Suprapubic skin (tissue), 4 donors: ENCODE measurements around the gene DIO2. TPM values are rescaled to one million over a fixed set of nuclear protein-coding genes. Genes with fewer than 3 reads are reported as not detected.

Source experiments
- DNase-seq, 2 donors: peaks; one replicate each; pipeline ENCODE4 v3.0.0-alpha.2; 2019; ENCODE audit warnings: low spot score in 2 of 2
- H3K27ac ChIP-seq: fragments of 200-600 bp; sonication (generic); one replicate; pipeline ENCODE4 v1.5.1; 2019
- H3K27me3 ChIP-seq: fragments of 200-600 bp; sonication (generic); one replicate; pipeline ENCODE4 v1.5.1; 2019
- H3K36me3 ChIP-seq: fragments of 200-600 bp; sonication (generic); one replicate; pipeline ENCODE4 v1.5.1; 2019
- H3K4me1 ChIP-seq: fragments of 200-600 bp; sonication (generic); one replicate; pipeline ENCODE4 v1.5.1; 2019
- H3K4me3 ChIP-seq: fragments of 200-600 bp; sonication (generic); one replicate; pipeline ENCODE4 v1.5.1; 2019; ENCODE audit warnings: mild to moderate bottlenecking
- H3K9me3 ChIP-seq: fragments of 200-600 bp; sonication (generic); one replicate; pipeline ENCODE4 v1.5.1; 2019
- CTCF ChIP-seq, 2 donors: fragments of 200-600 bp in 1 of 2; fragments of 450-650 bp in 1 of 2; sonication (generic) in 1 of 2; IDR thresholded peaks; one replicate each; pipeline ENCODE4 v1.5.1; 2016 to 2019; ENCODE audit warnings: antibody characterized with exemption in 2 of 2, mild to moderate bottlenecking in 1 of 2, moderate library complexity in 1 of 2
- EP300 ChIP-seq: sonication (generic); formaldehyde crosslinking; IDR thresholded peaks from one replicate; pipeline ENCODE4 v1.6.1; 2017; ENCODE audit warnings: antibody characterized with exemption
- POLR2A ChIP-seq, 2 donors: fragments of 450-650 bp; IDR thresholded peaks; one replicate each; pipeline ENCODE4 v1.6.1; 2017; ENCODE audit warnings: antibody characterized with exemption in 2 of 2, mild to moderate bottlenecking in 2 of 2, moderate library complexity in 2 of 2
- POLR2AphosphoS5 ChIP-seq, 3 donors: sonication (generic); formaldehyde crosslinking; IDR thresholded peaks; one replicate each; pipeline ENCODE4 v1.6.1; 2017; ENCODE audit warnings: antibody characterized with exemption in 3 of 3
- WGBS: methylation state at CpG from one replicate; pipeline ENCODE4 v1.1.5; 2018; 5-methylcytosine and 5-hydroxymethylcytosine counted together
- total RNA-seq, 4 donors: library from RNA; depleted of rRNA; stranded (reverse); fragments of >200 nt; gene quantifications; one replicate each; pipeline ENCODE4 v1.1.0, GENCODE V29; 2016

The DIO2 gene
- total RNA-seq, 4 donors from 2014 or later = 7.5 to 28.7 (median 16.2) TPM

DNA sequence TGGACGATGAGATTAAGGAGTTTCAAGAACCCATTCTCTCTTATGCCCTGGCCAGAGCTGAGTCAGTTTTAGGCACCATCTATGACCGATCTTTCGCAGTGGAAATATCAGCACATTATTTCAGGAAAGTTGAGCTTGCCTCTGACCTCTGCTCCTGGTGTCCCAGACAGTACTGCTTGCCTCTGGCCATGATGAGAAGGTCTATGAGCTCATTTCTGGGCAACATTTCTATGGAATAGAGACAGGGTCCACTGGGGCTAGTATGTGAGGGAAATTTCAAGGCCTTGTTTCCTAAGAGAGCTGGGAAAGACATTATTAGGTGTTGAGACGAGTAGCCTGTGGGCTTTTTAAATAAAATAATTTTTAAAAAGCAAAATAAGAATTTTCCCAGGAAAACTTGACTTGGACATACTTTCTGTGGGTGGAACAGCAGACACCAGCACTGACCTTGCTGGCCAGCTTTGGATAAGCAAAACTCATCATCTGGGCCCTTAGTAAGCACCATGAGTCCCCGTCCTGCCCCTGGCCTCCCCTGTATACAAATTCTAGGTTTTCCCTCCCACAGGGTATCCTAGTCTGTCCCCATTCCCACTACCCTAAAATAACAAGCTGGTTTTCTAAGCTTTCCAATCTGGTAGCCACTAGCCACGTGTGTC is 43.4 kb downstream of the DIO2 start:
- no peak overlapping the region for H3K27ac ChIP-seq
- no peak for DNase-seq
- 79% methylated on average over 6 of the region's 6 CpGs for WGBS
- no peaks in the 10 kb centered on the region for H3K36me3 ChIP-seq
- H3K9me3 ChIP-seq = no peaks in the 10 kb centered on the region
- peaks cover 4% of the 10 kb centered on the region for H3K4me1 ChIP-seq
- no peak for TF ChIP-seq POLR2A (IDR thresholded peaks at IDR 0.05)
- TF ChIP-seq POLR2AphosphoS5 (IDR thresholded peaks at IDR 0.05) = no peak
- no peak for TF ChIP-seq EP300
- no peak for TF ChIP-seq CTCF (IDR thresholded peaks at IDR 0.05)
- H3K4me3 ChIP-seq = no peak overlapping the region
- no peaks in the 10 kb centered on the region for H3K27me3 ChIP-seq

DNA sequence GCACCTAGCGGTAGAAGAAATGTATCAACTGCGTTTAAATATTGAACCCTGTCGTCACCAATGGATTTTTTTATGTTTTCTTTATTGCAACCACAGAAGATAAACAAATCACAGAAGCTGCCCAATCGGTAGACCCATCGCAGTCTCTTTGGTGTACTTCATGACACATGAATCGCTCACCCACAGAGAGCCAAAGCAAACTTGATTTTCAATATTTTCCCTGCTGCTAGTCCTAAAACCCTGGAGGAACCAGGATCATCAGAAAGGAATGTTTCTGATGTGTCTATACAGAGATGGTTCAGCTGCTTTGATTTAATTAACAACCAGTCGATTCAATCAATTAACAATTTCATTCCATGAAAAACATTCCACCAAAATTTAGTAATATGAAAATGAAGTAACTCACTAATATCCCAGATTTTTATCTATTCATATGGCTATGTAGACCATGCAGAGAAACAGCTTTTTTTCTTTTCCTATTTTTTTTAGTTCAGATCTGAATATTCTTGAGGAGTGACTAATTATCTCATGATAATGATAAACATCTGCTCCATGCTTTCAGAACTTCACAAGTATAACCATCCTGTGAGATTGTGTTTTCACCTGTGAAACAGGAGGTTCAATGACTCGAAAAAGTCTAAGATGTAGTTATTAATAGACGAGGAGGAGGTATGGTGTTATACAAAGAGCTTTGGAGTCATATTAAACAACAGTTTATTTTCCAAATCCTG is 46.1 kb downstream of the DIO2 start:
- peaks cover 4% of the 10 kb centered on the region for H3K4me1 ChIP-seq
- WGBS = 61% methylated on average over 9 of the region's 9 CpGs
- H3K36me3 ChIP-seq = no peaks in the 10 kb centered on the region
- no peak for DNase-seq
- no peaks in the 10 kb centered on the region for H3K27me3 ChIP-seq
- H3K27ac ChIP-seq = no peak overlapping the region
- TF ChIP-seq POLR2A (IDR thresholded peaks at IDR 0.05) (no peak), EP300 (no peak), POLR2AphosphoS5 (IDR thresholded peaks at IDR 0.05) (no peak), CTCF (IDR thresholded peaks at IDR 0.05) (no peak)
- H3K9me3 ChIP-seq = no peaks in the 10 kb centered on the region
- no peak overlapping the region for H3K4me3 ChIP-seq

- peaks cover 12% of the 10 kb centered on the region for H3K4me1 ChIP-seq
- H3K36me3 ChIP-seq = no peaks in the 10 kb centered on the region
- no peak for DNase-seq
- 52% methylated on average over 1 of the region's 1 CpG for WGBS
- H3K9me3 ChIP-seq = no peaks in the 10 kb centered on the region
- no peak overlapping the region for H3K27ac ChIP-seq
- no peak for TF ChIP-seq POLR2AphosphoS5 (IDR thresholded peaks at IDR 0.05)
- TF ChIP-seq POLR2A (IDR thresholded peaks at IDR 0.05) = no peak
- TF ChIP-seq CTCF (IDR thresholded peaks at IDR 0.05) = no peak
- no peak for TF ChIP-seq EP300
- no peaks in the 10 kb centered on the region for H3K27me3 ChIP-seq
- no peak overlapping the region for H3K4me3 ChIP-seq
These were observed 58.5 kb downstream of the DIO2 start for GRCh38 chr14:80152763-80153162.

GRCh38 chr14:80152166-80152565 is 59.1 kb downstream of the DIO2 start:
- no peak overlapping the region for H3K4me3 ChIP-seq
- H3K27ac ChIP-seq = no peak overlapping the region
- H3K36me3 ChIP-seq = no peaks in the 10 kb centered on the region
- H3K4me1 ChIP-seq = peaks cover 7% of the 10 kb centered on the region
- DNase-seq = no peak
- no peaks in the 10 kb centered on the region for H3K27me3 ChIP-seq
- TF ChIP-seq CTCF (IDR thresholded peaks at IDR 0.05) (no peak), EP300 (no peak), POLR2AphosphoS5 (IDR thresholded peaks at IDR 0.05) (no peak), POLR2A (IDR thresholded peaks at IDR 0.05) (no peak)
- no peaks in the 10 kb centered on the region for H3K9me3 ChIP-seq

- H3K4me1 ChIP-seq = peaks cover 11% of the 10 kb centered on the region
- no peaks in the 10 kb centered on the region for H3K9me3 ChIP-seq
- no peak overlapping the region for H3K27ac ChIP-seq
- WGBS = 86% methylated on average over 1 of the region's 1 CpG
- no peak for TF ChIP-seq POLR2A (IDR thresholded peaks at IDR 0.05)
- TF ChIP-seq EP300 = no peak
- TF ChIP-seq POLR2AphosphoS5 (IDR thresholded peaks at IDR 0.05) = no peak
- no peaks in the 10 kb centered on the region for H3K36me3 ChIP-seq
- H3K4me3 ChIP-seq = no peak overlapping the region
- no peaks in the 10 kb centered on the region for H3K27me3 ChIP-seq
- no peak for DNase-seq
These were observed 61.0 kb downstream of the DIO2 start for GRCh38 chr14:80150301-80150700.
